Activated gamma-delta T cell treated with anti-CD3 and anti-CD28 coated beads, Interleukin-2, amount 50 U/mL, for 16 hours (primary cell): ENCODE data around the gene HLA-DPA1.
"Not testable (repeated sequence)": the region's sequence is repeated elsewhere in the genome, so short reads cannot be mapped to it uniquely, and the experiment has no call there.

Experiments used
- DNase-seq: peaks from one replicate; pipeline ENCODE4 v3.0.0-alpha.2; 2020; ENCODE audit warnings: low read depth

HLA-DPA1 gene

DNA sequence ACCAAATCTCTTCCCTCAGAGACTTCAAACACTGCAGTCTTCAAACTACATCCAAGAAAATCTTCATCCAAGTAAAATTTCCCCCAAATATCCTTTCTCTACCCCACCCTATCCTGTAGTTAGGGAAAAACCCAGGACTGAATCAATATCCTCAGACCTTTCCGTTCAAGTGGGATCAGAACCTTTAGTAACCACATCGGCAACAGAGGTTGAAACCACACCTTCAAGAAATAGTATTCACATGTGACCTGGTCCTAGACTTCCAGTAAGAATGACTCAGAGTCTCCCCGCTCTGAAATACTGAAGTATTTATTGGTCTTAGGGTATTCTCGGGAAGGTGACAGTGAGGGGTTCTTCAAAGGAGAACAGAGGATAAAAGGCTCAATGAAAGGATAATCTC lies 8.7 kb downstream of the HLA-DPA1 start:
- no peak for DNase-seq

DNA sequence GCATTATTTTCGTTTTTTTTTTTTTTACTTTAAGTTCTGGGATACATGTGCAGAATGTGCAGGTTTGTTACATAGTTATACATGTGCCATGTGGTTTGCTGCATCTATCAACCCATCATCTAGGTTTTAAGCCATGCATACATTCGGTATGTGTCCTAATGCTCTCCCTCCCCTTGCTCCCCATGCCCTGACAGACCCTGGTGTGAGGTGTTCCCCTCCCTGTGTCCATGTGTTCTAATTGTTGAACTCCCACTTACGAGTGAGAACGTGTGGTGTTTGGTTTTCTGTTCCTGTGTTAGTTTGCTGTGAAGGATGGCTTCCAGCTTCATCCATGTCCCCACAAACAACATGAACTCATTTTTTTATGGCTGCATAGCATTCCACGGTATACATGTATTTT lies 10.0 kb downstream of the HLA-DPA1 start:
- DNase-seq = not testable (repeated sequence)

DNA sequence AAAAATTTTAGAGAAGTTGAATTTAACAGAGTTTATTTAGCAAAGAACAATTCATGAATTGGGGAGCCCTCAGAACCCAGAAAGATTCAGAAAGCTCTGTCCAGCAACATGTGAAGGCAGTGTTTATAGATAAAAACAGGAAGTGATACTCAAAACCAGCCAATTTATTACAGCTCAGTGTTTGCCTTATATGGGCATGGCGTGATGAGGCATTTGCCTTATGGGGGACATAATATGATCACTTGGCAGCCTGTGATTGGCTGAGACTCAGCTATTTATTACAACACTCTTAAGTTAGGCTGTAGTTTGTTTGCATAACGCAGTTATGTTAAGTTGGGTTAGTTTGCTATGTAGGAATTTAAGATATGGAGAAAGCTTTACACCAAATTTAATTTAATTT lies 11.5 kb downstream of the HLA-DPA1 start:
- DNase-seq = no peak

DNA sequence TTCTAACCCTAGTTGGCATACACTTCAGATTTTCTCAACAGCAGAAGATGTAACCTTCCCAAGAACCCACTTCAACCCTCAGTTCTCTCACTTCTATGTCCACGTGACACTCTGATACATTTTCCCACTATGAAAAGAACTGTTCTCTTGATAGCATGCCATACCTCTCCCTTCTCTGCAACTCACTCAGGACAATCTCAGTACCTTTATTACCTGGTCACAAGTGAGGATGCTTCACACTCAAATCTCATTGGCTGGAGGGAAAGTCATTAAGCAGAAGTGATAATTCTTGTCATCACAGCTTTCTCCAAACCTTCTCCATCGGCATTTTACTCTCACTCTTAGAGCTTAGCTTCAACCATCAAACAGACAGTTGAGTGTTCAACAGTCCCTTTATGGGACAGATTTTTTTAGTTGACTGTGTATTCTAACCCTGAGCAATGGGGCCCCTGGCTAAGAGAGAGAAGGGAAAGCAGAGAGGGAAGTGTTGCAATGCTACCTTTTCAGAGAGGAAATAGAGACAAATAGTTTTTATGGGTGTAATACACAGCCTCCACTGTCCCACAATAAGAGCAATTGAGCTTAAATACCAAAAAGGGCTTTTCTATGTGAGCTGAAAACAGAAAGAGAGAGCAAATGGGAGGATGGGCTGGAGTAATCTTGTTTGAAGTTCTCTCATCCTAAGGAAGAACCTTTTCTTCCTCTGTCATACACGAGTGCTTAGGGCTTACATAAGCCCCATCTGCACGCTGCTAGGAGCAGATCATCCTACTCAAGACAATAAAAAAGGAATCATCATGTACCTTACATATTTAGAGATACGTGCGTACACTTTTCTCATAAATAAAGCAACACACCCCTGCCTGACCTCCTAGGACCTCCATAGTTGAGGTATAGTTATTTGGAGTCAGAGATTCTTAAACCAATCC lies 16.0 kb downstream of the HLA-DPA1 start:
- no peak for DNase-seq

DNA sequence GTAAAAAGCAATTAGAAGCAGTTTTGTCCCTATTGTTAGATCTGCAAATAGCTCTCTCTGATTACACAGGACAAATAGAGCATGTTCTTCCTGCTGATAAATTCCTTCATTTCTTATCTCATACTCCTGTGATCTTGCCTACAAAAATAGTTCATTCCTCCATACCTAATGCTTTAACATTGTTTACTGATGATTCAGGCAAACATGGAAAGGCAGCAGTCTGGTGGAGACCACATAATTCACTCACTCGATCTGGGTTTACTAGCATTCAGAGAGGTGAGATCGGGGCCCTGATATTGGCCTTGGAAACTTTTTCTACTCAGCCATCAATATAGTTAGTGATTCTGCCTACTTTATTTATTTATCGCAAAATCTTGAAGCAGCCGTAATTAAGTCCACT lies 20.2 kb downstream of the HLA-DPA1 start:
- DNase-seq = no peak

DNA sequence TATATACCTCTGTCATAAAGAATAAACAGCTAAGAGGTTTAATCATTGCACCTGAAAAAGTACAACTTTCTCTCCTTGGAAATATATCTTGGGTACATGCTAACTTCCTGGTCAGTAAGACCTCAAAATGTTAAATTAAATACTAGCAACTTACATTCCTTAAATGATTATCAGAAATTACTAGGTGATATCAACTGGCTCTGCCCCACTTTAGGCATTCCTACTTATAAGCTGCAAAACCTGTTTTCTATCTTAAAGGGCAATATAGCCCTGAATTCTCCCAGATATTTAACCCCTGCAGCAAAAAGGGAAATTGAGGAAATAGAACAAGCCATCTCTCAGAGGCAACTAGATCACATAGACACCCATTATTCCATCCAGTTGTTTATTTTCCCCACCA lies 20.8 kb downstream of the HLA-DPA1 start:
- DNase-seq = no peak

DNA sequence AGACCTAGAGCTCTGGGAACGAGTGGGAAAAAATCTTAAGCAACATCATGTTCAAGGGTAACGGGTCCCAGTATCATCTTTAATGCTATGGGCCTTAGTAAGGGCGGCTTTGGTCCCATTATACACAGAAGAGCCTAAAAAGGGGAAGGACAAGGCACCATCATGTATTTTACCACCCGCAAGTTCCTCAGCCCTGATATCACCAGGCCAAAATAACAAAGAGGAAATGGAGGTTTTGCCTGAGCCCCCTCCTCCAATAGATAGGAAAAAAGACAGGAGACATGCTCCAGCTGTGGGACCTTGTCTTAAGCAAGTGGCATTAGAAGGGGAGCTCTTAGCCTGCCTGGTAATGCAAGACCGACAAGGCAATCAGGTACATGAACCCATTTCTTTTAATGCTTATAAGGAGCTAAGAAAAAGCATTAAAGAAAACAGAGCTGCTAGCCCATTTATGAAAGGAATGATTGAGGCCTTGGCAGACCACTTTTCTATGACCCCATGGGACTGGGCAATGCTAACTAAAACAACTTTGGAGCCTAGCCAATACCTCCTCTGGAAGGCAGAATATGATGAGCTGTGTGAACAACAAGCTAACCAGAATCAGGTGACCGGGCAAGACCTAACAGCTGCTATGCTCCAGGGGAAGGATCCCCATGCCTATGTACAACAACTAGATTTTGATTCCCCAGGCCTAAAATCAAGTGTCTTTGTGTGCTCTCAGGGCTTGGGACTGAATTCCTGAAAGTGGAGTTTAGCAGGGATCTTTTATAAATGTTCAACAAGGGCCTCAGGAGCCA lies 23.2 kb downstream of the HLA-DPA1 start:
- no peak for DNase-seq

DNA sequence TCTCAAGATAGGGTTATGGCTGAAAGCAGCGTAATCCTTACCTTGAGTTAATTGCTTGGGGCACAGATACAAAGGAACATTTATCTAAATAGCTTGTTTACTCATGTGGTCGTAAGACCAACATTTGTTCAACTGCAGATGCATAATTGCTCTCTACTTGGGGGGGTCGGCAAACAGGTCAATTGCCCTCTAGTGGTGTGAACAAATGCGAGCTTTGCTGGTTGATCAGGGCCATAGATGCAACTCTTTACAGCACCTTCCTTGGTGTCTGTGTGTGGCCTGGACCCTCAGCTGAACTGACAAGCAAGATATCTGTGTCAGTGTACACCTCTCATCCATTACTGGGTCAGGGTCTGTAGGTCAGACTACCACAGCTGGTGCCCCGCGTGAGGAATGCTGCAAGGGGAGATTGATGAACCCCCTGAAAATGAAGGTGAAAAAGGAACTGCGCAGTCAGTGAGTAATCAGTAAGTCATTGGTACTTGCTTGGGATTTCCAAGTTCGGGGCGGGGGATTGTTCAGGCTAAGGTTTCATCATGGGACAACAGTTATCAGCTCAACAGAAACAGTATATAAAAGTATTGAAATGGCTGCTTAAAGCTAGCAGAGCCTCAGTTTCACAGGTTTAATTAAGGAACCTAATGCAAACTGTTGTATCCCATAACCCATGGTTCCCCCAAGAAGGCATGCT lies 24.0 kb downstream of the HLA-DPA1 start:
- no peak for DNase-seq

DNA sequence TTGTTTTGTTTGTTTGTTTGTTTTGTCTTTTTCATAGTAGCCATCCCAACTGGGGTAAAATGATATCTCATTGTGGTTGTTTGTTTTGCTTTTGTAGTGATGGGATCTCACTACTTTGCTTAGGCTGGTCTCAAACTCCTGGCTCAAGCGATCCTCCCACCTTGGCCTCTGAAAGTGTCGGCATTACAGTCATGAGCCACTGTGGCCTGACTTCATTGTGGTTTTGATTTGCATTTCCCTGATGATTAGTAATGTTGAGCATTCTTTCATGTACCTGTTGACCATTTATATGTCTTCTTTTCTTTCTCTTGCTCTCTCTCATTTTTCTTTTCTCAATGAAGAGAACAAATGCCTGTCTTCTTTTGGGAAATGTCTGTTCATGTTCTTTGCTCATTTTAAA lies 33.3 kb downstream of the HLA-DPA1 start:
- DNase-seq = no peak

DNA sequence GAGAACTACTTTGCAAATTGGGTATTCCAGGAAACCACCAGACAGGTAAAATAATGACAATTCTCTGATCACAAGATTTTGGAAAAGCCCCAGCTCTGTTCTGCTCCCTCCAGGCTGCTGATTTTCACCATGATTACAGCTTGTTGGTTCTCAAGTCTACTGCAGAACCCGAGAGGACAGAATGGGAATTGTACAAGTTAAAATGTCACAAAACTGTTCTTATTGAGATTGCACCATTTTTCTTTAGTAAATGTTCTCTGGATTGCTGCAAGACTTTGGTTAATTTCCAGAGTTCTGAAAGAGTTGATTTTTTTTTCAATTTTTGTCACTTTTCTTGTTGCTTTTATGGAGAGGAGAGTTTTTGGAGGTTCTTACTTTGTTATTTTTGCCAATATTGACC lies 36.9 kb downstream of the HLA-DPA1 start:
- DNase-seq = no peak

DNA sequence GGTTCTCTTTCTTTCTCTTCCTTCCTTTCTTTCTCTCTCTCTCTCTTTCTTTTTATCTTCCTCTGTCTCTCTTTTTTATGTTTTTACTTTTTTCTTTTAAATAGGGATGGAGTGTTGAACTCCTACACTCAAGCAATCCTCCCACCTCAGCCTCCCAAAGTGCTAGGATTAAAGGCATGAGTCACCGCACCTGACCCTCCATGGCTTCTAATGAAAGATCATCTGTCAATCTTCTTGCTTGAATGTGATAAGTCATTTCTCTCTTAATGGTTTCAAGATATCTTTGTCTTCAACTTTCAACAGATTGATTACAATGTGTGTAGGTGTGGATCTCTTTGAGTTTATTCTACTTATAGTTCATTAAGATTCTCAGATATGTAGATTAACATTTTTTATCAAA lies 38.9 kb downstream of the HLA-DPA1 start:
- DNase-seq = no peak

DNA sequence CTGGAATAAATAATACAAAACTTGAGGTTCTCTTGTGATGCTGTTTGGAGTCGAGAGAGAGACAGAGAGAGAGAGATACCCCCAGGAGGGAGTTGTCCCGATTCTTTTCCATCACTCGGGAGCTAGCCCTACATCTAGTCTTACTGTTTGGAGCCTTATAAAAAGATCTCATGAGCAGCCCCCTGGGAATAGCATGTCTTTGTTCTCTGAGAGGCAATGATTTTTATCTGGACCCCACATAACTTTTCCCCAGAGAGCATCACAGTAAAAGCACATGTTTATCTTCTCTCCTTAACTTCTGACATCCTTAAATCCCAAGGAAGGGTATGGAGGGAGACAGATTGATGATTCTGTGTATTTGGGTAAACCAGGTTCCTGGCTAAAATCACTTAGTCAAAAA lies 43.2 kb downstream of the HLA-DPA1 start:
- DNase-seq = no peak

DNA sequence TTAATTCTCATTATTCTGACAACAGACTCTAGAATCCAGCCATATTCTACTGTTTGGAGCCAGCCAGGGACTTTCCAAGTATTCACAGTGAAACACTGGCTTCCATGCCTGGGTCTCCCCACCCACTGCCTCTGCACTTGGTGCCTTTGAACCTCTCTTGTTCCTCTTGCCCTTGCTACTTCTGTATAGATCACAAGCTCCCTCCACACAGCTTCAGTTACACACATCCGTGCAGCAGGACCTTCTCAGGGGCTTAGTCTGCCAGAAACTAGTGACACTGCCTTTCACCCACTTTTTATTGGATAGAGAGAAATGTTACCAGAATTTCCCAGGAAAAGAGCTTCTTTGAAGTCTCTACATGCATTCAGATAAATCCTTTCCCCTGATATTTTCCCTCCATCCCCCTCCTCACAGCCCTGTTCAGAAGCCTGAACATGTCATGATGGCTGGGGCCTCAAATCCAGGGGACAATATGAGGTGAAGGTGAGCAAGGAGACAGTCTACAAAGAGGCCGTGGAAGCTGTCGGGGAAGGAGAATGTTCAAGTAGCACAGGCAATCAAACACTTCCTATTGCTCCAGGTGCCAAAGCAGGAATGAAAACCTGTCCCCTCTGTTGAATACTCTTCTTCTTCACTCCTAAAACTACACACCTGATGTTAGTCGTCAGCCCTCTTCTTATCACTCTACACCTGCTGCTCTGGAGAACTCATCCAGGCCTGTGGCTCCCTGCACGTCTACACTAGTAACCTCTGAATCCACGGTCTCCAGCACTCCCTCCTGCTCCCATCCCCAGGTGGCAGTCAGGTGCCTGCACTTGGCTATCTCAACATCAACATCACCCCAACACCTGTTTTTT lies 43.9 kb downstream of the HLA-DPA1 start:
- DNase-seq = no peak

DNA sequence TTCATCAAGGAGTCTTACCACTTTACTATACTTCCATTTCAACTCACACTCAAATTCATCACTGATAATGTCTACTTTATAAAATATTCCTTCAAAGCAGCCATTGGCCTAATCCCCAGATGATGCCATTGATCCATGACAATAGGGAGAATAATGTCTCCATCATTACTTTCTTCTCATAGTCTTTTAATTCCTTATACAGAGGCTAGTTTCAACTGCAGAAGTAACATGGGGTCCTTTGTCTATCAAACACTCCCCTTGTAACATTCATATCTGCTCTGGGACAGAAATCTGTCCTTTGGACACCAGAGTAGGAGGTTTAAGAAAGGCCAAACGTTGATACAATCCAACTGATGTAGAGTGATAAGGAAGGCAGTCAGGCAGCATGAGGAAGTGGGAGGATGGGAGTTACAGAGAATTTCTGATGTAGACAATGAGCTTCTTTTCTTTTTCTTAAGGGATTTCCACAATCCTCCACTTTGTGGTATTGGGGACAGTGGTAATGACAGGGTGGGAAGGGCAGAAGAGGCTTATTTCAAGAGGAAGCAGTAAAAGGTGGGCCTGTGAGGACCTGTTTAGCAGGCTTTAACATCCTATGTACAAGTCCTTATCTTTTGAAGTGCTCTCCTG lies 45.1 kb downstream of the HLA-DPA1 start:
- DNase-seq = no peak

DNA sequence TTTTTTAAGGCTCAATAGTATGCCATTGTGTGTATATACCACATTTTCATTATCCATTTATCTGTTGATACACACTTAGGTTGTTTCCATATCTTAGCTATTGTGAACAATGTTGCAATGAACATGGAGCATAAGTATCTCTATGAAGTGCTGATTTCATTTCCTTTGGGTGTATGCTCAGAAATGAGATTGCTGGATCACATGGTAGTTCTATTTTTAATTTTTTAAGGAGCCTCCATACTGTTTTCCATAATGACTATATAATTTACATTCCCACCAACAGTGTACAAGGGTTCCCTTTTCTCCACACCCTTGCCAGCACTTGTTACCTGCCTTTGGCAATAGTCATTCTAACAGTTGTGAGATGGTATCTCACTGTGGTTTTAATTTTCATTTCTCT lies 48.9 kb downstream of the HLA-DPA1 start:
- no peak for DNase-seq

DNA sequence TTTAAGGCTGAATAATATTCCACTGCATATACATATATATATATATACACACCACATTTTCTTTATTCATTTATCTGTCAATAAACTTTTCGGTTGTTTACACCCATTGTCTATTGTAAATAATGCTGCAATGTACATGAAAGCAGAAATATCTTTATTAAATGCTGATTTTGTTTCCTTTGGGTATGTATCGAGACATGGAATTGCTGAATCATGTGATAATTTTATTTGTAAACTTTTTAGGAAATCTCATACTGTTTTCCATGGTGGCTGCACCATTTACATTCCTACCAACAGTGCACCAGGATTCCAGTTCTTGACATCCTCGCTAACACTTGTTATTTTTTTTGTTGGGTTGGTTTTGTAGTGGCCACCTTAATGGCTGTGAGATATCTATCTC lies 49.9 kb downstream of the HLA-DPA1 start:
- DNase-seq = no peak

DNA sequence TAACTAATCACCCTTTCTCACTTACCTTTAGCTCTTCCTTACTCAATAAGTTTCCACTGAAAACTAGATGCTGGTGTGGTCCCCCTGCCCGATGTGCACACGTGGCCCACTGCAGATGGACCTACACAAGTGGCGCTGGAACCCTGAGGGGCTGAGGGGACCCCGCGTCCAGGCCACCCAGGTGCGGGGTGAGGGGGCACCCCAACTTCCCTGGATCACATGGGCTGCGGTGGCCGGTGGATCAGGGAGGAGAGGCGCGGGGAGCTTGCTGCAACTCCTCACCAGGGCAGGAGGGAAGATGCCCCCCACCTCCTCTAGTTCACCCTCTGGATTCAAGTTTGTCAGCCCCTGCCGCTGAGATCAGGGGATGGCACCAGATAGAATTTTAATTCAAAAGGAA lies 51.5 kb downstream of the HLA-DPA1 start:
- no peak for DNase-seq

DNA sequence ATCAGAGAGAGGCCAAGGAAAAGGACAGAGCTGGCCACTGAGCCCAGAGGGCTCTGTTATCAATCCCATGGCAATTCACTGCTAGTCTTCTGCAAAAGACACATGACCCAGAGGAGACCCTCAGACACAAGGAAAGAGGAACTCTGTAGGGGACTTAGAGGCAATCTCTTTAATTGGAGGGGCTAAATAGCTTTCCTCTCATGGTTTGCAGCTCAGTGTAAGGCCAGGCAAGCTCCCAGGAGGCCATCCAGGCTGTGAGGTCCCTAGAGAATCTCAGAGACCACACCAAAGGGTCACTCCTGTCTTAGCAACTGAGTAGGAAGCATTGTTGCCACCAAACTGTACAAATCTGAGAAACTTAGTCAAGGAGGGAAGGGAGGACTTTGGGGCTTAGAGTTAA lies 54.1 kb downstream of the HLA-DPA1 start:
- no peak for DNase-seq

DNA sequence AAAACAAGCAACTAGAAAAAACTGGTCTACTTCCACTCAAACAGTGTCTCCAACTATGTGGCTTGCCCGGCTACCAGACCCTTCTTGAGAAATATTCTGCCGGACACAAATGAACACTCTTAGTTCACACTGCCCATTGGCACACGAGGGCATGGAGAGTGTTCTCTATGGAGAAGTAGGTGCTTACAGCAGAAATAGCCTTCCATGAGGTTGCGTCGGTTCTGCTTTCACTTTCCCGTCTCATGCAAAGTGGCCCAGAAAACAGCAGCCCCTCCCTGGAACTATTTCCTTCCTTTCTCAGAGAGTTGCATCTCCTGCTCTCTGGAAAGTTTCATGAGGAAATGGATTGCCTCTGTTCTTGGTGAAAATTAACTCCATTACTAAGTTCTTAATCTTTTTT lies 54.5 kb downstream of the HLA-DPA1 start:
- no peak for DNase-seq

DNA sequence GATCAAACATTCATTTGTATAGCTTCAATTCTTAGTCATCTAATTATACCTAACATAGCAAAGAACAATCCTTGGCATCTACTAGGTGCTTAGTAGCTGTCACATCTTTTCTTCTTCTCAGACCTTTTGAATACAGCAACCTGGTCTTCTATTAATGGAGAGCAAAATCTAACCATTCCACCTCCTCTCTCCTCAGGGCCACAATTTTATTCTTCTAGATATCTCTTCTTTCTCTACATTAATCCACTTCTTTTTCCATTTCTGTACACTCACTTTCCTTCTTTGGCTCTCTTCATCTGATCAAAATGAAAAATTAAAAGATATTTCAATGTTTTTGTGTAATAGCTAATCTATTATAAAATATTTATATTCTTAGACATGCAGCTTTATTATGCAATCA lies 55.0 kb downstream of the HLA-DPA1 start:
- no peak for DNase-seq

DNA sequence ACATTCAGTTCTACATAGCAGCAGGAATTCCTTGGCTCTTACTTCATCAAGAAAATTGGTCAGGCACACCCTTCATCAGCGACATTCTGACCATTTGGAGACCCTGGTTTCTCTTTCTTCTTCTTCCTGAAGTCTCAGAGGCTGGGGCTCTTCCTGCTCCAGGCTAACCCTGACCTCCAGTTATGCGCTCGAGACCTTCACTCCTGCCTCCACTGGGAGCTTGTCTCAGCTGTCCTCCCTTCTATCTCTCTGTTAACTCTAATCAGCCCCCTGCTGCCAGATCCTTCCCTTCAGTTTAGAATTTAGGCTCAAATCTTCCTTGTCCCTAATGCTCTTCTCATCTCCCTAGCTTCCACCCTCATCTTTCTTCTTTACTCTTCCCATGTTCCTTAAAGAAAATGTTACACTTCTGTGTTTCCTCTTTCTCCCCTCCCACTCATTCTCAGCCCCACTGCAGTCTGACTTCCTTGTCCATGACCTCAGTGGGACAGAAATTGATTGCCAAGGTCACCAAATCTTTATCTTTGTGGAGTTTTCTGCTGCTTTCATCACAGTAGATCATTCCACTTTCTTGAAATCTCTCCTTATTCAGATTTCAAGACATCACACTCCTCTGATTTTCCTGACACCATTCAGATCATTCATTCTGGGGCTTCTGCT lies 55.6 kb downstream of the HLA-DPA1 start:
- no peak for DNase-seq
